GM12878 (cell line): ENCODE results near the gene MROH9. TPM values are rescaled to one million over a fixed set of nuclear protein-coding genes. Genes with fewer than 3 reads are reported as not detected.

Experiments
- ATAC-seq: fragments of 200-7000 bp; cut with Tn5 transposase; 3 replicates; pipeline ENCODE4 v1.9.1; 2020; ENCODE audit warnings: mild to moderate bottlenecking, moderate library complexity
- BruUV-seq: library from RNA; stranded (reverse); fragments of 400-500 nt; replicated peaks from 2 replicates; lab custom pipeline; 2021; lab: Mats Ljungman, UMichigan
- CTCF ChIA-PET: fragments of 300-600 bp; sonication (Branson Sonifier 250); formaldehyde crosslinking; extraction: SDS; loops from one replicate; lab custom pipeline; 2021; ENCODE audit warnings: inconsistent platforms; lab: Yijun Ruan, JAX
- POLR2A ChIA-PET: fragments of 350-600 bp; formaldehyde crosslinking; extraction: SDS; loops from one replicate; lab custom pipeline; 2021; ENCODE audit warnings: inconsistent platforms; lab: Charles Lee
- RAD21 ChIA-PET: fragments of 300-600 bp; sonication (Branson Sonifier 250); formaldehyde crosslinking; loops from one replicate; lab custom pipeline; 2023; ENCODE audit warnings: antibody characterized with exemption; ENCODE audit not compliant: unreplicated experiment; lab: Charles Lee
- SMC1A ChIA-PET: fragments of 300-600 bp; sonication (Branson Sonifier 250); formaldehyde crosslinking; loops from one replicate; lab custom pipeline; 2023; ENCODE audit not compliant: unreplicated experiment, uncharacterized antibody; lab: Charles Lee
- DNase-seq: peaks from one replicate; pipeline ENCODE4 v3.0.0-alpha.2; 2011; ENCODE audit warnings: low read depth, low spot score
- FAIRE-seq: peaks from 3 replicates; lab custom pipeline; 2011; peaks lifted over from hg19 to GRCh38; lab: Jason Lieb, UNC
- H2AFZ ChIP-seq: 2 replicates; pipeline ENCODE4 v1.6.0; 2011; ENCODE audit warnings: low read depth, low read length, control low read depth; ENCODE audit not compliant: control insufficient read depth
- H3K27ac ChIP-seq: 2 replicates; pipeline ENCODE4 v1.5.1; 2011; ENCODE audit warnings: control low read depth; ENCODE audit not compliant: control insufficient read depth, insufficient read depth
- H3K27me3 ChIP-seq, 2 experiments: replicated peaks in 1 of 2; 2 replicates each; pipeline versions ENCODE4 v1.6.0 to v1.6.1; 2011; ENCODE audit warnings: low read length in 1 of 2; ENCODE audit not compliant: control insufficient read depth in 2 of 2, insufficient read depth in 2 of 2
- H3K36me3 ChIP-seq, 2 experiments: 2 replicates each; pipeline ENCODE4 v1.5.1; 2011; ENCODE audit warnings: low read length in 1 of 2; ENCODE audit not compliant: control insufficient read depth in 2 of 2, insufficient read depth in 2 of 2
- H3K4me1 ChIP-seq: 2 replicates; pipeline ENCODE4 v1.6.1; 2011; ENCODE audit warnings: mild to moderate bottlenecking, low read length, moderate library complexity, mixed read lengths; ENCODE audit not compliant: control insufficient read depth, insufficient read depth
- H3K4me2 ChIP-seq: 2 replicates; pipeline ENCODE4 v1.6.0; 2011; ENCODE audit warnings: control low read depth; ENCODE audit not compliant: control insufficient read depth, insufficient read depth
- H3K4me3 ChIP-seq: fragments of 200-600 bp; sonication (generic); 2 replicates; pipeline ENCODE4 v1.5.1; 2016
- H3K79me2 ChIP-seq: 2 replicates; pipeline ENCODE4 v1.6.0; 2011; ENCODE audit warnings: low read length; ENCODE audit not compliant: control insufficient read depth, insufficient read depth
- H3K9ac ChIP-seq: 2 replicates; pipeline ENCODE4 v1.8.0; 2011; ENCODE audit warnings: low read length, control low read depth, mixed read lengths; ENCODE audit not compliant: control insufficient read depth, insufficient read depth
- H3K9me3 ChIP-seq: replicated peaks from 3 replicates; pipeline ENCODE4 v1.5.1; 2011; ENCODE audit warnings: mild to moderate bottlenecking, low read length; ENCODE audit not compliant: control insufficient read depth, insufficient read depth
- H4K20me1 ChIP-seq: 2 replicates; pipeline ENCODE4 v1.6.0; 2011; ENCODE audit not compliant: control insufficient read depth, insufficient read depth
- ASH2L ChIP-seq: fragments of 300-600, 200-600 bp; sonication (generic); IDR thresholded peaks from 2 replicates; pipeline ENCODE4 v1.6.1; 2017; ENCODE audit warnings: low read depth, mild to moderate bottlenecking, borderline replicate concordance
- CEBPB ChIP-seq, 2 experiments: fragments of 150-350 bp in 1 of 2; IDR thresholded peaks; 2 replicates each; pipeline ENCODE4 v1.6.1; 2012 to 2014; ENCODE audit warnings: low read depth in 2 of 2, low read length in 2 of 2, borderline replicate concordance in 1 of 2, inconsistent platforms in 1 of 2
- CHD1 ChIP-seq: IDR thresholded peaks from 2 replicates; pipeline ENCODE4 v1.6.1; 2012; ENCODE audit warnings: low read depth, low read length, improper control_type of control experiment
- ETV6 ChIP-seq, 2 experiments: fragments of 450-650 bp in 1 of 2; IDR thresholded peaks in 1 of 2; conservative IDR thresholded peaks in 1 of 2; 2 replicates each; pipeline ENCODE4 v1.6.1; 2014; ENCODE audit warnings: antibody characterized with exemption in 1 of 2, borderline replicate concordance in 1 of 2, low read depth in 1 of 2, mild to moderate bottlenecking in 1 of 2, moderate library complexity in 1 of 2
- EZH2 ChIP-seq: IDR thresholded peaks from 2 replicates; pipeline ENCODE4 v1.6.1; 2012; ENCODE audit warnings: low read depth, mild to moderate bottlenecking, control low read depth, inconsistent platforms, low read length, borderline replicate concordance; ENCODE audit not compliant: control insufficient read depth
- JUND ChIP-seq: IDR thresholded peaks from 2 replicates; pipeline ENCODE4 v1.6.1; 2012; ENCODE audit warnings: low read depth, mild to moderate bottlenecking, low read length, improper control_type of control experiment, moderate library complexity
- KDM1A ChIP-seq: fragments of 200-600 bp; sonication (generic); IDR thresholded peaks from 2 replicates; pipeline ENCODE4 v1.6.1; 2016; ENCODE audit warnings: borderline replicate concordance
- MYC ChIP-seq: IDR thresholded peaks from 2 replicates; pipeline ENCODE4 v1.6.1; 2011; ENCODE audit warnings: mild to moderate bottlenecking, low read length, moderate library complexity, inconsistent platforms; ENCODE audit not compliant: insufficient read depth, insufficient replicate concordance, insufficient read length, severe bottlenecking
- REST ChIP-seq: IDR thresholded peaks from 2 replicates; pipeline ENCODE4 v1.6.1; 2012; ENCODE audit warnings: mild to moderate bottlenecking, low read depth, low read length
- RFX5 ChIP-seq: IDR thresholded peaks from 2 replicates; pipeline ENCODE4 v1.6.1; 2011; ENCODE audit warnings: low read depth, low read length, improper control_type of control experiment
- SRF ChIP-seq, 2 experiments: IDR thresholded peaks; 2 replicates each; pipeline ENCODE4 v1.6.1; 2011; ENCODE audit warnings: low read depth in 2 of 2, low read length in 2 of 2, mild to moderate bottlenecking in 1 of 2, moderate library complexity in 1 of 2
- ZBED1 ChIP-seq: IDR thresholded peaks from 2 replicates; pipeline ENCODE4 v1.6.1; 2016; ENCODE audit warnings: borderline replicate concordance
- WGBS: methylation state at CpG from one replicate; pipeline ENCODE4 v1.1.6; 2016; ENCODE audit warnings: low lambda C conversion rate; ENCODE audit not compliant: insufficient replicate concordance, insufficient coverage; ENCODE audit errors: missing lambda C conversion rate; 5-methylcytosine and 5-hydroxymethylcytosine counted together
- in situ Hi-C: fragments of 300-500 bp; cut with MboI; formaldehyde crosslinking; loops from 9 replicates; pipeline ENCODE4 v1.14.3; 2018; ENCODE audit warnings: mixed read lengths
- intact Hi-C: fragments of 100-400 bp; cut with micrococcal nuclease; formaldehyde crosslinking; loops from one replicate; pipeline ENCODE4 v1.14.2; 2022; ENCODE audit not compliant: unreplicated experiment
- polyA plus RNA-seq, 11 experiments: library from polyadenylated mRNA; depleted of rRNA in 4 of 11; unstranded in 6 of 11; stranded (reverse) in 5 of 11; fragments of >200 nt; fragmentation: Nextera tagmentation in 4 of 11; fragmentation: Illumina TruSeq in 1 of 11; extraction: Ambion mirVana in 4 of 11; extraction: Trizol in 1 of 11; gene quantifications; 1 replicate in 1 of 11; 2 replicates in 10 of 11; pipeline versions ENCODE4 v1.2.1 to v1.2.3, GENCODE V29; 2011 to 2016; ENCODE audit warnings: inconsistent platforms in 2 of 11, missing spikeins in 2 of 11, low read depth in 1 of 11
- total RNA-seq, 4 experiments: library from RNA; depleted of rRNA in 3 of 4; stranded (reverse); fragments of >200 nt in 3 of 4; fragmentation: Illumina TruSeq in 1 of 4; extraction: Trizol in 1 of 4; gene quantifications; 2 replicates each; pipeline versions ENCODE4 v1.2.1 to v1.2.3, GENCODE V29; 2013 to 2021
- TF ChIP-seq, protein P1 (sequence below): fragments of 450-650 bp; IDR thresholded peaks from 2 replicates; pipeline ENCODE4 v1.6.1; 2017; ENCODE audit warnings: mild to moderate bottlenecking, moderate library complexity
- TF ChIP-seq, protein P2 (sequence below): fragments of 450-650 bp; IDR thresholded peaks from 2 replicates; pipeline ENCODE4 v1.6.1; 2014; ENCODE audit warnings: mild to moderate bottlenecking

MROH9 gene
- total and polyA plus RNA-seq, 10 of the 15 experiments (the other 5 are each of a cell fraction or from before 2014, with no cell fraction given), result not detected

- TF ChIP-seq, protein P1, sequence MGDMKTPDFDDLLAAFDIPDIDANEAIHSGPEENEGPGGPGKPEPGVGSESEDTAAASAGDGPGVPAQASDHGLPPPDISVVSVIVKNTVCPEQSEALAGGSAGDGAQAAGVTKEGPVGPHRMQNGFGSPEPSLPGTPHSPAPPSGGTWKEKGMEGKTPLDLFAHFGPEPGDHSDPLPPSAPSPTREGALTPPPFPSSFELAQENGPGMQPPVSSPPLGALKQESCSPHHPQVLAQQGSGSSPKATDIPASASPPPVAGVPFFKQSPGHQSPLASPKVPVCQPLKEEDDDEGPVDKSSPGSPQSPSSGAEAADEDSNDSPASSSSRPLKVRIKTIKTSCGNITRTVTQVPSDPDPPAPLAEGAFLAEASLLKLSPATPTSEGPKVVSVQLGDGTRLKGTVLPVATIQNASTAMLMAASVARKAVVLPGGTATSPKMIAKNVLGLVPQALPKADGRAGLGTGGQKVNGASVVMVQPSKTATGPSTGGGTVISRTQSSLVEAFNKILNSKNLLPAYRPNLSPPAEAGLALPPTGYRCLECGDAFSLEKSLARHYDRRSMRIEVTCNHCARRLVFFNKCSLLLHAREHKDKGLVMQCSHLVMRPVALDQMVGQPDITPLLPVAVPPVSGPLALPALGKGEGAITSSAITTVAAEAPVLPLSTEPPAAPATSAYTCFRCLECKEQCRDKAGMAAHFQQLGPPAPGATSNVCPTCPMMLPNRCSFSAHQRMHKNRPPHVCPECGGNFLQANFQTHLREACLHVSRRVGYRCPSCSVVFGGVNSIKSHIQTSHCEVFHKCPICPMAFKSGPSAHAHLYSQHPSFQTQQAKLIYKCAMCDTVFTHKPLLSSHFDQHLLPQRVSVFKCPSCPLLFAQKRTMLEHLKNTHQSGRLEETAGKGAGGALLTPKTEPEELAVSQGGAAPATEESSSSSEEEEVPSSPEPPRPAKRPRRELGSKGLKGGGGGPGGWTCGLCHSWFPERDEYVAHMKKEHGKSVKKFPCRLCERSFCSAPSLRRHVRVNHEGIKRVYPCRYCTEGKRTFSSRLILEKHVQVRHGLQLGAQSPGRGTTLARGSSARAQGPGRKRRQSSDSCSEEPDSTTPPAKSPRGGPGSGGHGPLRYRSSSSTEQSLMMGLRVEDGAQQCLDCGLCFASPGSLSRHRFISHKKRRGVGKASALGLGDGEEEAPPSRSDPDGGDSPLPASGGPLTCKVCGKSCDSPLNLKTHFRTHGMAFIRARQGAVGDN, result no peak
These were observed 127.6 kb downstream of the MROH9 start (continued) for GRCh38 chr1:171062902-171063301.

GRCh38 chr1:171075041-171075440, 139.7 kb downstream of the MROH9 start:
- RAD21 ChIA-PET, result no interaction called here
- Histone ChIP-seq H3K27ac (no peak overlapping the region), H3K4me2 (no peak overlapping the region), H3K9ac (no peak overlapping the region), H3K4me1 (no peaks in the 10 kb centered on the region), H4K20me1 (no peaks in the 10 kb centered on the region), H3K27me3 (no peaks in the 10 kb centered on the region), H3K36me3 (no peaks in the 10 kb centered on the region), H3K79me2 (no peaks in the 10 kb centered on the region), H3K4me3 (no peak overlapping the region), H3K9me3 (no peaks in the 10 kb centered on the region), H2AFZ (no peak overlapping the region)
- no peak for DNase-seq
- POLR2A ChIA-PET, result no interaction called here
- no peak for ATAC-seq
- WGBS, result 19% methylated on average over 3 of the region's 3 CpGs
- CTCF ChIA-PET, result no interaction called here
- intact Hi-C loops (no loop called here), in situ Hi-C loops (no loop called here)
- BruUV-seq, result no TSS peak
- SMC1A ChIA-PET, result interaction anchor here (0.6 kb wide), 2 partner anchors 313 to 391 kb away, joined by 3 to 4 read pairs; no protein-coding TSS in a partner anchor
- FAIRE-seq, result no peak
- TF ChIP-seq SRF (IDR thresholded peaks at IDR 0.05; ENCODE audit: low read depth in 2 of 2, low read length in 2 of 2) (no peak), JUND (no peak), EZH2 (no peak), RFX5 (no peak), ZBED1 (no peak), CHD1 (no peak), ETV6 (conservative IDR thresholded peaks at IDR 0.05 in 1 of 2, IDR thresholded peaks at IDR 0.05 in 1 of 2; ENCODE audit: borderline replicate concordance in 1 of 2, low read depth in 1 of 2) (no peak), KDM1A (no peak), CEBPB (IDR thresholded peaks at IDR 0.05; ENCODE audit: borderline replicate concordance in 1 of 2, low read depth in 2 of 2, low read length in 2 of 2) (no peak), MYC (no peak), ASH2L (no peak), REST (no peak)
- TF ChIP-seq, protein P2, sequence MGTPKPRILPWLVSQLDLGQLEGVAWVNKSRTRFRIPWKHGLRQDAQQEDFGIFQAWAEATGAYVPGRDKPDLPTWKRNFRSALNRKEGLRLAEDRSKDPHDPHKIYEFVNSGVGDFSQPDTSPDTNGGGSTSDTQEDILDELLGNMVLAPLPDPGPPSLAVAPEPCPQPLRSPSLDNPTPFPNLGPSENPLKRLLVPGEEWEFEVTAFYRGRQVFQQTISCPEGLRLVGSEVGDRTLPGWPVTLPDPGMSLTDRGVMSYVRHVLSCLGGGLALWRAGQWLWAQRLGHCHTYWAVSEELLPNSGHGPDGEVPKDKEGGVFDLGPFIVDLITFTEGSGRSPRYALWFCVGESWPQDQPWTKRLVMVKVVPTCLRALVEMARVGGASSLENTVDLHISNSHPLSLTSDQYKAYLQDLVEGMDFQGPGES, result no peak
